Right lobe of liver (tissue), 6 donors: ENCODE measurements around the gene IRX2. TPM values are rescaled to one million over a fixed set of nuclear protein-coding genes. Genes with fewer than 3 reads are reported as not detected.

Experiments
- ATAC-seq, 4 donors: fragments of 200-7000 bp; cut with Tn5 transposase; one replicate each; pipeline ENCODE4 v1.9.1; 2020; ENCODE audit warnings: mild to moderate bottlenecking in 4 of 4, moderate library complexity in 4 of 4
- DNase-seq, 3 donors: peaks; one replicate each; pipeline ENCODE4 v3.0.0-alpha.2; 2020
- H3K27ac ChIP-seq, 3 donors: fragments of 200-600 bp; one replicate each; pipeline ENCODE4 v1.8.0; 2022
- H3K27me3 ChIP-seq, 2 donors: fragments of 200-600 bp; one replicate each; pipeline ENCODE4 v1.8.0; 2022
- H3K36me3 ChIP-seq, 4 donors: fragments of 200-600 bp; sonication (generic) in 1 of 4; one replicate each; pipeline versions ENCODE4 v1.5.1 to v1.8.0; 2017 to 2022; ENCODE audit warnings: control low read depth in 1 of 4
- H3K4me1 ChIP-seq, 4 donors: fragments of 200-600 bp; sonication (generic) in 1 of 4; one replicate each; pipeline versions ENCODE4 v1.5.1 to v1.8.0; 2017 to 2022; ENCODE audit warnings: control low read depth in 1 of 4
- H3K4me3 ChIP-seq, 3 donors: fragments of 200-600 bp; one replicate each; pipeline ENCODE4 v1.8.0; 2022
- H3K9me3 ChIP-seq, 4 donors: fragments of 200-600 bp; sonication (generic) in 1 of 4; one replicate each; pipeline versions ENCODE4 v1.5.1 to v1.8.0; 2017 to 2022; ENCODE audit warnings: control low read depth in 1 of 4
- POLR2A ChIP-seq: fragments of 450-650 bp; IDR thresholded peaks from one replicate; pipeline ENCODE4 v1.6.1; 2017; ENCODE audit warnings: antibody characterized with exemption, mild to moderate bottlenecking
- WGBS: methylation state at CpG from one replicate; pipeline ENCODE4 v1.1.6; 2018; ENCODE audit warnings: low coverage, low lambda C conversion rate; ENCODE audit not compliant: insufficient coverage; ENCODE audit errors: missing lambda C conversion rate; 5-methylcytosine and 5-hydroxymethylcytosine counted together
- intact Hi-C, 2 donors: fragments of 100-400 bp; cut with DNase I; formaldehyde crosslinking; loops; one replicate each; pipeline versions ENCODE4 v1.11.2 to v1.14.1; 2022
- total RNA-seq, 6 experiments: library from RNA; depleted of rRNA in 2 of 6; stranded (reverse); fragments of >200 nt in 2 of 6; fragmentation: NEBNext Ultra II Directional in 3 of 6; extraction: Animal tissue kit (Norgen Biotek cat#: 25700) in 3 of 6; gene quantifications; one replicate each; pipeline versions ENCODE4 v1.1.0 to v1.2.4, GENCODE V29; 2016 to 2023
- TF ChIP-seq, protein P1 (sequence below), 4 donors: fragments of 200-600 bp in 3 of 4; fragments of 450-650 bp in 1 of 4; IDR thresholded peaks; one replicate each; pipeline versions ENCODE4 v1.5.1 to v1.8.0; 2016 to 2022; ENCODE audit warnings: antibody characterized with exemption in 4 of 4, mild to moderate bottlenecking in 2 of 4
- donor health status: DM: no; HTN: yes; CAD: no.
- donor health status: DM: no; HTN: no; CAD: no.
- donor health status: DM: no; HTN: no; CAD: no.
- donor health status: DM: no; HTN: yes; CAD: no.
- donor health status: DM: no; HTN: yes; CAD: no.

IRX2 gene
- total RNA-seq, 6 experiments from 2014 or later, result not detected

DNA sequence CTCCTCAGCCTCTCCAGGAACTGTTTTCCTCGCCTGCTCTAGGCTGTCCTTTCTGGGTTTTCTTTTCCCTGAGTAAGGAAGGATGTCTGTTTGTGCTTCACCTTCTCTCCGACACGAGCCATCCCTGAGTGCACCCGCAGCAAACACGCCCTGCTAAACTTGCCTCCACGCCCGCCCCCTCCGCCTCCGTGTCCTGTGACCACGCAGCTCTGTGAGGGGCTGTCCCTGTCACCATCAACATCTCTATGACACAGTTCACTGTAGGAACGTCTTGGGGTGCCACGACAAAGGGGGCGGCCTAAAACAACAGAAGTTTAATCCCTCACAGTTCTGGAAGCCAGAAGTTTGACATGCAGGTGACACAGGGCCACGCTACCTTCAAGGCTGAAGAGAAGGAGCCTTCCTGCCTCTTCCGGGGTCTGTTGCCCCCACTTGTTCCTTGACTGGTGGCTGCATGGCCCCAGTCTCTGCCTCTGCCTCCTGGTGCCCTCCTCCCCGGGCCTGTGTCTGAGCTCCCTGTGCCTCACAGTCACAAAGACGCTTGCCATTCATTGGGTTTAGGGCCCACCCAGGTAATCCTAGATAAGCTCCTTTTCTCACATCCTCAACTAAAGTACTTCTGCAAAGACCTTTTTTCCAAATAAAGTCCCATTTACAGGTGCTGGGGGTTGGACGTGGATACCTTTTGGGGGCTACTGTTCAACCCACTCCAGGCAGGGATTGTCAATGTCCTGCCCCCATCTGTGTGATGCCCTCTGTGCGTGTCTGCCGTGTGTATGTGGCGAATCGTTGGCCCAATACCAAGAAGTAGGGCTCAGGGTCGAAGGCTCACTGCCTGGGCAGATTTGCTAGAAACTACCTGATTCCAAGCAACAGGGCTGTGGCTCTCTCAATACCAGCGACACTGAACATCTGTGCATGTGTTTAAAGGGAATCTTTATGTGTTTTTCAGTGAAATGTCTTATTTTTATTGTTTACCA, 39.7 kb downstream of the IRX2 start:
- no peak for TF ChIP-seq POLR2A
- TF ChIP-seq, protein P1, sequence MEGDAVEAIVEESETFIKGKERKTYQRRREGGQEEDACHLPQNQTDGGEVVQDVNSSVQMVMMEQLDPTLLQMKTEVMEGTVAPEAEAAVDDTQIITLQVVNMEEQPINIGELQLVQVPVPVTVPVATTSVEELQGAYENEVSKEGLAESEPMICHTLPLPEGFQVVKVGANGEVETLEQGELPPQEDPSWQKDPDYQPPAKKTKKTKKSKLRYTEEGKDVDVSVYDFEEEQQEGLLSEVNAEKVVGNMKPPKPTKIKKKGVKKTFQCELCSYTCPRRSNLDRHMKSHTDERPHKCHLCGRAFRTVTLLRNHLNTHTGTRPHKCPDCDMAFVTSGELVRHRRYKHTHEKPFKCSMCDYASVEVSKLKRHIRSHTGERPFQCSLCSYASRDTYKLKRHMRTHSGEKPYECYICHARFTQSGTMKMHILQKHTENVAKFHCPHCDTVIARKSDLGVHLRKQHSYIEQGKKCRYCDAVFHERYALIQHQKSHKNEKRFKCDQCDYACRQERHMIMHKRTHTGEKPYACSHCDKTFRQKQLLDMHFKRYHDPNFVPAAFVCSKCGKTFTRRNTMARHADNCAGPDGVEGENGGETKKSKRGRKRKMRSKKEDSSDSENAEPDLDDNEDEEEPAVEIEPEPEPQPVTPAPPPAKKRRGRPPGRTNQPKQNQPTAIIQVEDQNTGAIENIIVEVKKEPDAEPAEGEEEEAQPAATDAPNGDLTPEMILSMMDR (IDR thresholded peaks at IDR 0.05), result no peak
- H3K27me3 ChIP-seq, result no peaks in the 10 kb centered on the region
- ATAC-seq (no peak), DNase-seq (no peak)
- no peaks in the 10 kb centered on the region for H3K4me1 ChIP-seq
- H3K4me3 ChIP-seq, result no peak overlapping the region
- no peak overlapping the region for H3K27ac ChIP-seq
- 42% methylated on average over 19 of the region's 24 CpGs for WGBS
- intact Hi-C loops, result no loop called here
- no peaks in the 10 kb centered on the region for H3K9me3 ChIP-seq
- no peaks in the 10 kb centered on the region for H3K36me3 ChIP-seq

DNA sequence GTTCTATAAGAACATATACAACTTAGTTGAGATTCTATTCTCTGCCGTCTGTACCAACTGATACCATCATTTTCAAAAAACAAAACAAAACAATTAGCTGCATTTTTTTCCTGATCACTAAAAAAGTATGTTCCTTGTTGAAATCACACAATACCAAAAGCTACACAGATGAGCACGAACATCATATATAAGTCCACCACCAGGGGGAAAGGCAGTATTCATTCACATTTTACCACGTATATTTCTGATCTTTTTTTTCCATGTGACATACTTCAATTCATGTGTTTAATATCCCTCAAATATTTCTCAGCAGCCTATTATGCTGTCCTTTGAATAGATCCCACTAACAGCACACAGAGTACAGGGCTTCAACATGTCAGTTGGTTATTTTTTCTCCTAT, 40.6 kb downstream of the IRX2 start:
- DNase-seq, result no peak
- intact Hi-C loops, result no loop called here
- no peak overlapping the region for H3K27ac ChIP-seq
- ATAC-seq, result no peak
- no peaks in the 10 kb centered on the region for H3K27me3 ChIP-seq
- H3K36me3 ChIP-seq, result no peaks in the 10 kb centered on the region
- no peak overlapping the region for H3K4me3 ChIP-seq
- H3K4me1 ChIP-seq, result no peaks in the 10 kb centered on the region
- TF ChIP-seq, protein P1 (IDR thresholded peaks at IDR 0.05), result no peak
- TF ChIP-seq POLR2A, result no peak
- H3K9me3 ChIP-seq, result no peaks in the 10 kb centered on the region
- 35% methylated on average over 3 of the region's 3 CpGs for WGBS

DNA sequence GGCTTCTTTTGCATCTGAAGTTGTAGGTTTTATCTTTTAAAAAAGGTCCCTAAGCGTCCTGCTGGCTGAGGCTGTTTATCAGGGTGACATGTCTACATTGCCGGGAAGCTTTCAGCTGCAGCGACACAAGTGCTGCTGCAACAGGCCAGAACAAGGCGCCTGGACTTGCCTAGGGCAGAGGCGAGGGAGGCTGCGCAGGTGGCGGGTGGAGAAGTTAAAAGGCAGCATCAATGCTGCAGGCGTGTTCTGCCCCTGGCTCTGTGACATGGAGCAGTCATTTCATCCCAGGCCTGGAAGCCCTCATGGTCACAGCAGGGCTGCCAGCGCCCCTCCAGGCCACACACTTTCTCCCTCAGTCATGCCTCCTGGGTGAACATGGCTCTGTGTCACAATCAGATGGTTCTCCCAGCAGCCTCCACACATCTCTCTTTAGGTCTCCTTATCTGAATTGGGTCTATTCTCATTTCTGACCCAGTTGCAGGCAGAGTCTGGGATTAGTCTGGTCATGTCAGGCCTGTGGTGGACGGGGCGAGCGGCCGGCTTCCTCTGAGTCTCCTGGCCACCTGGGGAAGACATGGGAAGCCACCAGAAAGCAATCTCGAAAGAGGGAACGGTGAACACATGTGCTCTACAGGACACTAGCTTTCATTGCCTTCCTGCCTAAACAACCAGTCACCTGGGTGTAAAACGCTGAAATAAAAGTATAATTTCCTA, 41.3 kb downstream of the IRX2 start:
- Histone ChIP-seq H3K4me1 (no peaks in the 10 kb centered on the region), H3K36me3 (no peaks in the 10 kb centered on the region), H3K27ac (no peak overlapping the region), H3K27me3 (no peaks in the 10 kb centered on the region), H3K4me3 (no peak overlapping the region), H3K9me3 (no peaks in the 10 kb centered on the region)
- intact Hi-C loops, result no loop called here
- TF ChIP-seq, protein P1 (IDR thresholded peaks at IDR 0.05), result no peak
- TF ChIP-seq POLR2A, result no peak
- 53% methylated on average over 9 of the region's 16 CpGs for WGBS
- DNase-seq (no peak), ATAC-seq (no peak)

DNA sequence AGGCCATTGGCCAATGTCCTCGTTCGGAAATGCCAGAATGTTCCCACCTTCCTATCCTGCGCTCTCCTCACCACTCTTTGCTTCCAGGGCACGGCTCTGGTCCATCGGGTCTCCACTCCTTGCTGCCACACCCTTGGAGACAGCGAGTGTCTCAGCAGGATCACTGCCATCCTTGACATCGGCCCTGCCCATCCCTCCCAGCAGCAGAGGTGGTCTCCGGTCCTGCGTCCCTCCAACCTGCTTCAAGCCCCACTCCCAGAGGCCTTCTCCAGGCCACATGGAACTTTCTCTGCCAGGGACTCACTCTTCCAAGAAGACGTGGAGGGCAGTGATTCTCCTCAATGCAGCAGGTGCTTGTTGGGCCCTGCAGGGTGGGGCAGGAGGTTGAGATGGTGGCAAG, 42.7 kb downstream of the IRX2 start:
- no peaks in the 10 kb centered on the region for H3K9me3 ChIP-seq
- DNase-seq (no peak), ATAC-seq (peak in 2 of 4 donors; percentile 7 to 8)
- H3K36me3 ChIP-seq, result no peaks in the 10 kb centered on the region
- TF ChIP-seq, protein P1 (IDR thresholded peaks at IDR 0.05), result no peak
- no peak for TF ChIP-seq POLR2A
- intact Hi-C loops, result no loop called here
- no peaks in the 10 kb centered on the region for H3K27me3 ChIP-seq
- H3K4me3 ChIP-seq, result no peak overlapping the region
- H3K27ac ChIP-seq, result no peak overlapping the region
- WGBS, result 0% methylated on average over 1 of the region's 10 CpGs
- H3K4me1 ChIP-seq, result no peaks in the 10 kb centered on the region
